AG09319 (cell line): ENCODE data around the gene CDC42BPB.

Source experiments
- DNase-seq: peaks from one replicate; pipeline ENCODE4 v3.0.0-alpha.2; 2010; ENCODE audit warnings: low read depth; ENCODE audit errors: extremely low read depth
- TF ChIP-seq, protein P1 (sequence below): IDR thresholded peaks from 2 replicates; pipeline ENCODE4 v1.5.1; 2011; ENCODE audit warnings: low read depth, mild to moderate bottlenecking, inconsistent platforms, low read length, moderate library complexity

CDC42BPB gene

DNA sequence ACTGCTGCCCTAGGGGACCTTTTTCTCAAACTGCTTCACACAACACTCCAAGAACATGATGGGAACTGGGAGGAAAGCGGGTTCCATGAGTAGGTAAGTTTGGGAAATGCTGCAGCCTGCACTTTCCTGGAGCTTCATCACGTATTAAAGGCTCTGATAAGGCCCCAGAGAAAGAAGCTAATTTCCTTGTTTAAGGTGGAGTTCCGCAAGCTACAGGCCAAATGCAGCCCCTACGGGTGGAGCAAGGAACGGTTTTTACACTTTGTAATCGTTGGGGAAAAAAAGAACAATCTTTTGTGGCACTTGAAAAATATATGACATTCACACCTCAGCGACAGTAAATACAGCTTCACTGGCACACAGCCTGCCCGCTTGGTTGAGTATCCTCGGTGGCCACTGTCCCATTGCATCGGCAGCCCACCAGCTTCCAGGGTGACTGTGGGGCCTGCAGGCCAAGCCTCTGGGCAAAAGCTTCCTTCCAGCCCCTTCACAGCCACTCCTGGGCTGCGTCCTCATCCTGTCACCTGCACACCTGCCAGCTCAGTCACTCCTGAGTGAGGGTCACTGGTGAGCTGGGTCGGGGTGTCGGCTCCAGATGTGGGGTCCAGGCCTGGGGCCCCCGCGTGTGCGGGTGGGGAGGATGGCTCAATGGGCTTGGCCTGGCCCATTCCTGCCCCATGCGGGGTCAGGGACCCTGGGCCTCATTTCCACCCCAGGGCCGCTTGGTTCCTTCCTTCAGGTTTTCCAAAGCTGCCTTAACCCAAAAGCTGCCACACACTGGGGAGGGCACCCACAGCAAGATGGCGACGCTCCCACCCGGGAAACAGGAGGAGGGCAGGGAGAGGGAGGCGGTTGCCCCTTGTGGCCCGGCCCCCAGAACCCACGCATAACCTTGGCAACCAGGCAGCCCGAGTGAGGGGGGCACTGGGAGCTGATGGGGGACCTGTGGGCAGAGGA, 132.4 kb downstream of the CDC42BPB start:
- DNase-seq = no peak
- TF ChIP-seq, protein P1, sequence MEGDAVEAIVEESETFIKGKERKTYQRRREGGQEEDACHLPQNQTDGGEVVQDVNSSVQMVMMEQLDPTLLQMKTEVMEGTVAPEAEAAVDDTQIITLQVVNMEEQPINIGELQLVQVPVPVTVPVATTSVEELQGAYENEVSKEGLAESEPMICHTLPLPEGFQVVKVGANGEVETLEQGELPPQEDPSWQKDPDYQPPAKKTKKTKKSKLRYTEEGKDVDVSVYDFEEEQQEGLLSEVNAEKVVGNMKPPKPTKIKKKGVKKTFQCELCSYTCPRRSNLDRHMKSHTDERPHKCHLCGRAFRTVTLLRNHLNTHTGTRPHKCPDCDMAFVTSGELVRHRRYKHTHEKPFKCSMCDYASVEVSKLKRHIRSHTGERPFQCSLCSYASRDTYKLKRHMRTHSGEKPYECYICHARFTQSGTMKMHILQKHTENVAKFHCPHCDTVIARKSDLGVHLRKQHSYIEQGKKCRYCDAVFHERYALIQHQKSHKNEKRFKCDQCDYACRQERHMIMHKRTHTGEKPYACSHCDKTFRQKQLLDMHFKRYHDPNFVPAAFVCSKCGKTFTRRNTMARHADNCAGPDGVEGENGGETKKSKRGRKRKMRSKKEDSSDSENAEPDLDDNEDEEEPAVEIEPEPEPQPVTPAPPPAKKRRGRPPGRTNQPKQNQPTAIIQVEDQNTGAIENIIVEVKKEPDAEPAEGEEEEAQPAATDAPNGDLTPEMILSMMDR = no peak; the same call in 1 of the 2 replicates

DNA sequence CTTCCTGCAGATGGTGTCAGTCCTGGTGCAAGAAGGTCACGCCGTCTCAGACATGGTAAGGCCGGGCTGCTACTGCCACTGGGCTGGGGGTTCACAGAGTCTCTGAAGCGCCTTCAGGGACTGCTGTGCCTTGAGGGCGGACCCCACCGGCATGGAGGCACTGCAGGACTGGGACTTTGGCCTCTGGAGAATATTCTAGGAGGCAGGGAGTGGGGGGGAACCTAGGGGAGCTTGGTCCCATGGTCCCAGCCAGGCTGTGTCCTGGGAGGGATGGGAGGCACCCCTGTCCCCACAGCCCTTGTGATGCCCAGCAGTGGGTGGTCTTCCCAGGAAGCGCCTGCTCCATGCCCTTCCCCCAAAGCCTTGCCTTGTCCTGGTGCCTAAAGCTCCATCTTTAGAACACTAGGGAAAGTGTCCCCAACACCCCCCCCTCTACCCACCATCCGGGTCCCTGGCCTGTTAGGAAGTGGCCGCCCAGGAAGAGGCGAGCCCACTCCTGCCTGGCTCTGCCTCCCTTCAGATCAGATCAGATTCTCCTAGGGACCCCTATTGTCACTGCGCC, 133.3 kb downstream of the CDC42BPB start:
- no peak for DNase-seq
- TF ChIP-seq, protein P1 = no peak

- TF ChIP-seq, protein P1 = no peak
- no peak for DNase-seq
Measured at GRCh38 chr14:102923201-102923924, 134.0 kb downstream of the CDC42BPB start.

DNA sequence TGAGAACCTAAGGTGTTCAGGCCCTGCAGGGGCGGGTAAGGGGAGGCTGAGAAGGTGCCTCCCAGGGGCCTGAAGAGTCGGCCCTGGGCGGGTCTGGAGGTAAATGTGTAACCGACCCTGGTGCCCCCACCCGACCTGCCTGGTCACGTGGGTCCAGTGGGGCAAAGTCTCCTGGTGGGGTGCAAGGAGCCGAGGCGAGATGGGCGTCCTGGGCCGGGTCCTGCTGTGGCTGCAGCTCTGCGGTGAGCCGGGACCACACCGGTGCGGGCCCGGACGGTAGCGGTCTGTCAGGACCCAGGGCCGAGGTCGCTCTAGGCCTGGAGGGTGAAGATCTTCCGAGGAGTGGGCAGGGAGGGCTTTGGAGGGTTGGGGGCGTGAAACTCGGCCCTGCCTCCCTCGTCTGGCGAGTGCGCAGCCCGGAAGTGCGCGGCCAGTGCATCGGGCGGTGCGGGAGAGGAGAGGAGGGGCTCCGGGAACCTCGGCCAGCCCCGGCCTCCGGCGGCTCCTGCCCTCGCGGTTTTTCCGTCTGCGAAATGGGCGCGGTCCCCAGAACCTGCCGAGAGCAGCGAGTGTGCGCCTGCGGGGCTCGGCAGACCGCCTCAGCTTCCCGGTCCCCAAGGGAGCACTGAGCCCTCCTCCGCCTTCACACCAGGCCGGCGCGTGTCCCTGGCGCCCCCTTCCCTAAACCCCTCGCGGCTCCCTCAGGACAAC, 134.7 kb downstream of the CDC42BPB start, which contains the start of gene AMN:
AMN (plus strand) TSS at position 174 of the 711 bp plus-strand sequence; CDS start at position 200, 26 bp downstream.
- TF ChIP-seq, protein P1 = no peak
- no peak for DNase-seq

- DNase-seq = no peak
- TF ChIP-seq, protein P1 = no peak
Measured at GRCh38 chr14:102920998-102921304, 136.4 kb downstream of the CDC42BPB start.

- DNase-seq = no peak
Measured at GRCh38 chr14:102920273-102920997, 136.9 kb downstream of the CDC42BPB start.

More at GRCh38 chr14:102920273-102920997, 136.9 kb downstream of the CDC42BPB start:
- TF ChIP-seq, protein P1 = no peak
